DMS79 (cell line): ENCODE data around the gene SATB2.

Source experiments
- DNase-seq: peaks from one replicate; lab custom pipeline; 2025; lab: John Stamatoyannopoulos, UW

SATB2 gene

DNA sequence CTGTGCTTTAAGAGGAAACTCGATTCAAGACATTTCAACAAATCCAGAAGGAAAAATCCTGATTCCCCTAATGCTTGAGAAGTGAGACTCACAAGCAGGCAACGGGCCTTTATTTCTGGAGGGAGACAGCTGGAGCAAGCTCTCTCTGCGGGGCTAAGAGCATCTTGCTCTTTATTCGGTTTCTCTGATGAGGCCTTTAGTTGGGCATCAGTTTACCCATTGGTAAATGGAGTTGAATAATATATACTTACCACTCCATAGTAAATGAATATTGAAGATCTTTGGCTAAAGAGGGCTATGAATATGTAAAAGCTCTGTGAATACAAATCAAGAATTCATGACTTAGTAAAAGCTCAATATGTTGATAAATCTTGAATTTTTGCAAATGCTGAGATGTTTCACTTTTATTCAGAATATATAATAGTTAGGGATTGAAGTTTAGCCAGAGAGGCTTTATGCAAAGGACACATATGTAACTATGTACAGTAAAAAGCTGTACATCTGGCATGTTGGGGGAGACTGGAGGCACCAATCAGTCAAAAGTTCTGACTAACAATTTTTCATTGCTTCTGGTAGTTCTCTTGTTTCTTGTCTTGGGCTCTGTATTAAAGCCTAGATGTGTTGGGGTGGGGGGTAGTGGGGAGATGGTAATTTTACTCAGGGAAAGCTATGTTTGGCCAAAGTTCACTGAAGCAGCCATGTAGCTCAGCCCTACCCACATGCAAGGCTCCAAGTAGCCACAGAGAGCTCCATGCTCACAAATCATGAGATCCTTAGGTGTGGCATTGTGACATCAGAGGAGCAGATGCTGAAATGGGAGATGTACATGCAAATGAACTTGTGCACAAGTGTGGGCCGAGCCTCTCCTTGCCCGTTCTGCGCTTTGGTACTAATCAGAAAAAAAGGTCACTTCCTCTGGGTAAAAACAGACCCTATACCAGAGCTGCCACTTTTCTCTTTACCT, 200.2 kb downstream of the SATB2 start:
- no peak for DNase-seq

GRCh38 chr2:199230091-199230490, 227.6 kb downstream of the SATB2 start:
- DNase-seq = no peak

DNA sequence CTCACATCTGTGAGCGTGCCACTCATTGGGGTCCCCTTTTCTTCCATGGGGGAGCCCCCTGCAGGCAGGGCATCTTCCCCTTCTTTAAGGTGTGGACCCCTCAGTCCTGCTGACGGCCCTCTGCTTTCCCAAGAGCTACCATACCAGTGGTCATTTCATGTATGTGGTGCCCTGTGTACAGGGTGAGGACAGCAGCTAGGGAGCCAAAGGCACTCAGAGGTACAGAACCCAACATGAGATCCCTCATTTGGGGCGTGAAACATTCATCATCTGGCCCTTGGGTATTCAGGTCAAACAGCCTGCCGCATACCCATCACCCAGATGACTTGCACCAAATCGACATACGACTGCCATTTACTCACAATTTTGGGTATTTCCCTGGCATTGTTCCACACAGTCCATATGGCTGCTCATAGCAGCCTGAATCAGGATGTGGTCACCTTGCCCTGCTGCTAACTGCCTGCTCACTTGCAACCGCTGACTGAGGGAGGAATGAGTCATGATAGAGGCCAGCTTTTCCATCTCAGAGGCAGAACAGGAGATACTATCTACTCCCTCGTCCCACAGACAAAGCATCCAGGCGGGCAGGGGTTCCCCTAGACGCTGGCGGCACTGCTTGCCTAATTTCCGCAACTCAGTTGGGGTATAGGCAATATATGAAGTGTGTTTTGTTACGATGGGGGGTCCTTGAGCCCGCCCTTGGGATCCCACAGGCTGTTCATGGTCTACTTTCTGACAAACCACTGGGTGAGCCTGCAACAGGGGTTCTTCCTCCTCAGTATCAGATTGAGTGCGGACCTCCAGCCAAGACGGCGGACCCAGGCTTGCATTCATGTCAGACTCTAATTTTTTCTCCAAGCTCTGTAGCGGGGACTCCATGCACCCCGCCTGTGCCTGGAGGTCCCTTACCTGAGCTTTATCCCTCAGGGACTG, 228.6 kb downstream of the SATB2 start:
- no peak for DNase-seq

DNA sequence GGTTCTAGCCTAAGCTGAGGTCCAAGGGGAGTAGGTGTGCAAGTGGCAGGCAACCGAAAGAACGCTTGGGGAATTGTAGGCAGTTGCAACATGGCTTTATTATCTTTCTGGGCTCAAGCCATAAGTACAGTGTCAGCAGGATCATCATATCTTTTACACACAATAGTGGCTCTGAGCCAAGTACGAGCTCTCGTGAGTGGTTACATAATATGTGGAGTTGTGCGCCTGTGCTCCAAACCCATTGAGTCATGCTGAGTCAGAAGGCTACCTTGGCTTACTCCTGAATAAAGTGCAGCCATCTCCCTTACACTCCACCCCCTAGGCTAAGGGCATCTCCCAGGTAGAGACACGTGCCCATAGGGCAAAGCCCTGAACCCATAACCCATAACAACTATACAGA, 233.9 kb downstream of the SATB2 start:
- no peak for DNase-seq

- DNase-seq = no peak
Observed at GRCh38 chr2:199220920-199221319, 236.8 kb downstream of the SATB2 start.

- DNase-seq = no peak
Observed at GRCh38 chr2:199219551-199219950, 238.2 kb downstream of the SATB2 start.
